RWPE2 (cell line): ENCODE measurements around the gene ERICH6B.

Experiments used
- ATAC-seq: fragments of 200-7000 bp; cut with Tn5 transposase; 3 replicates; pipeline ENCODE4 v1.9.1; 2021; ENCODE audit warnings: low read depth
- DNase-seq: peaks from one replicate; pipeline ENCODE4 v3.0.0-alpha.2; 2020; ENCODE audit warnings: low spot score
- H3K27ac ChIP-seq: fragments of 450-650 bp; 2 replicates; pipeline ENCODE4 v1.5.1; 2017; ENCODE audit warnings: mild to moderate bottlenecking; ENCODE audit not compliant: poor library complexity, severe bottlenecking
- H3K27me3 ChIP-seq: fragments of 250-450 bp; sonication (Bioruptor Pico); 2 replicates; pipeline ENCODE4 v1.5.1; 2021; ENCODE audit warnings: mild to moderate bottlenecking, moderate library complexity; ENCODE audit not compliant: insufficient read depth, poor library complexity, severe bottlenecking
- H3K36me3 ChIP-seq: fragments of 250-450 bp; sonication (Bioruptor Pico); 2 replicates; pipeline ENCODE4 v1.5.1; 2020; ENCODE audit warnings: low read depth, mild to moderate bottlenecking, moderate library complexity
- H3K4me1 ChIP-seq: fragments of 250-450 bp; sonication (Bioruptor Pico); 2 replicates; pipeline ENCODE4 v1.5.1; 2021; ENCODE audit warnings: mild to moderate bottlenecking, moderate library complexity; ENCODE audit not compliant: insufficient read depth, poor library complexity, severe bottlenecking
- H3K4me3 ChIP-seq: fragments of 250-450 bp; sonication (Bioruptor Pico); 2 replicates; pipeline ENCODE4 v1.5.1; 2021; ENCODE audit warnings: mild to moderate bottlenecking, moderate library complexity; ENCODE audit not compliant: severe bottlenecking
- H3K9me3 ChIP-seq: fragments of 250-450 bp; sonication (Bioruptor Pico); 2 replicates; pipeline ENCODE4 v1.5.1; 2021; ENCODE audit warnings: mild to moderate bottlenecking, moderate library complexity; ENCODE audit not compliant: severe bottlenecking
- CTCF ChIP-seq: fragments of 450-650 bp; IDR thresholded peaks from one replicate; pipeline ENCODE4 v1.5.1; 2017; ENCODE audit warnings: mild to moderate bottlenecking, moderate library complexity; ENCODE audit not compliant: poor library complexity, severe bottlenecking

Gene ERICH6B

DNA sequence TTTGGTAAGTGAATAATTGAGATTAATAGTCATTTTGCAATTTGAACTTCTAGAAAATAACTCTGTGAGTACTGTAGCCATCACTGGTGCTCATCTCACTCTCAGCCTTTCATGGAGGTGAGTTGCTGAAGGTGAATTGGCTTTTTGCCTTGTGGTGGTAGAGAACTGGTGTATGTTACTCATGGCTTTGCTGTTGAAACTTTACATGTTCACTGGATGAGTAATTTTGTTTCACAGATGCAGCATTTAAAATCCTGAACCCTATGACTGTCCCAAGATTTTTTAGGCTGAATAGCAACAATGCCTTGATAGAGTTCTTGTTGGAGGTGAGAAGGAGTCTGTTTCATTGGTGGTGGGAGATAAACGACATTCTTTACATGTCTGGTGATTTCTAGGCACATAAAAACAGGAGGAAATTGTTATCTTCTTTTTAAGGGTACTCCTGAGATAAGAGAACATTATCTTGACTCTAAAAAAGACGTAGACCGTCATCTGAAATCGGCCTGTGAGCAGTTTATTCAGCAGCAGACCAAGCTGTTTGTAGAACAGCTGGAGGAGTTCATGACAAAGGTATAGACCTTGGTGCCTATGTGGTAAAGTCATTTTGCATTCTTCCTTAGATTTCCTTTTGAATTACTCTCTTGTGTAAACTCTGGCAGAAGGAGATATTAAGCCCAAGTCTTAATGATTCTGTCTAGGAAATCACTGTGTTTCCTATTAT lies 96.9 kb downstream of the ERICH6B start:
- DNase-seq: no peak
- peaks cover 27% of the 10 kb centered on the region for H3K4me1 ChIP-seq
- H3K36me3 ChIP-seq: peaks cover 90% of the 10 kb centered on the region
- ATAC-seq: peak; percentile 76
- H3K27ac ChIP-seq: peak overlapping the region; percentile 17
- TF ChIP-seq CTCF: no peak
- H3K4me3 ChIP-seq: no peak overlapping the region
- H3K27me3 ChIP-seq: no peaks in the 10 kb centered on the region
- no peaks in the 10 kb centered on the region for H3K9me3 ChIP-seq

- Histone ChIP-seq H3K27me3 (no peaks in the 10 kb centered on the region), H3K36me3 (peaks cover 86% of the 10 kb centered on the region), H3K4me1 (peaks cover 22% of the 10 kb centered on the region), H3K4me3 (no peak overlapping the region), H3K9me3 (no peaks in the 10 kb centered on the region), H3K27ac (no peak overlapping the region)
- no peak for ATAC-seq
- DNase-seq: no peak
- TF ChIP-seq CTCF: no peak
These were observed 98.8 kb downstream of the ERICH6B start for GRCh38 chr13:45516757-45517156.

DNA sequence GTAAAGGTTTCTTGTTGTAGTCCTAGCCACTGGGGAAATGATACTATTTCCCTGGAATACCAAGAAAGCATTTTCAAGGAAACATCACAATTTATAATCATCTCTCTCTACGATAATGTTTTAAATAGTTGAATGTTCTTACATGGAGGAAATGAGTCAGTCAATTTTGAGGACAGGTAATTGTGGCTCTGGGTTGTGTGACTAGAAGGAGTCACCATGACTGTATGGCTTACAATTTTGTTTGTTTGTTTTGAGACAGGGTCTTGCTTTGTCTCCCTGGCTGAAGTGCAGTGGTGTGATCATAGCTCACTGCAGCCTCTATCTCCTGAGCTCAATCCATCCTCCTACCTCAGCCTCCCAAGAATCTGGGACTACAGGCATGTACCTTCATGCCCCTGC lies 103.4 kb downstream of the ERICH6B start:
- ATAC-seq (peak; percentile 33; the same call in 1 of the 3 replicates), DNase-seq (no peak)
- Histone ChIP-seq H3K36me3 (peaks cover 77% of the 10 kb centered on the region), H3K27me3 (no peaks in the 10 kb centered on the region), H3K27ac (peak overlapping the region; percentile 48), H3K4me3 (no peak overlapping the region), H3K9me3 (no peaks in the 10 kb centered on the region), H3K4me1 (peaks cover 7% of the 10 kb centered on the region)
- TF ChIP-seq CTCF: no peak

DNA sequence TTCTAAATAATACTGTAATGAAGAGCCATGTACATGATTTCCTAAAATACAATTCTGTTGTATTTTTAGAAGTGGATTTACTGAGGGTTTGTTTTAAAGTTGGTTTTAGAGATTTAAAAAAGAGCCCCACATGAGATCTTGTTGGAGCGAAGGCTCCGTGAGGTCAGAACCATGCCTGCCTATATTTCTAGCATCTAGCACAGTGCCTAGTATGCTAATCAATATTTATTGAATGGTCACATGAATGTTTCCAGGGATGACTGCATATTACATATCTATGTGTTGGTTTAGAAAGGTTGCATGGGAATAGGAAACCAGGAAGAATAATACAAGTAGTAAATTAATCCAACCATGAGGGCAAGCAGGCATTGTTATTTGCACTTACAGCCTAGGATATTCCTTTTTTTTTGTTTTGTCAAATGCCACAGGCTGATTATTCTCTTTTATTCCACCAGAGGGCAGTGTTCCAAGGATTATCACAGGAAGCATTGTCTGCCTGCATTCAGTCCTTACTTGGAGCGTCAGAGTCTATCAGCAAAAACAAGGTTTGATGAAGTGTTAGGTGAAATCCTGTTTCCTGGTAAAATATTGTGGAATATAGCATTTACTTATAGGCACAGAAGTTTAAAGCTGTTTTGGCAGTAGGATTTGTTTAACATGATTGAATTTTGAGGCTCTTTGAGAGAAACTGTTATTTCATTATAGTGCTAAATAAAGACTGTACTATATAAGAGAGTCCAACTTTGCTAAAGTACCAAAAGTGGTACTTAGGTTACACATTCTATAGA lies 104.0 kb downstream of the ERICH6B start:
- ATAC-seq (peak; percentile 53; the same call in 1 of the 3 replicates), DNase-seq (no peak)
- Histone ChIP-seq H3K27me3 (no peaks in the 10 kb centered on the region), H3K9me3 (no peaks in the 10 kb centered on the region), H3K27ac (peak overlapping the region; percentile 48), H3K4me3 (no peak overlapping the region), H3K36me3 (peaks cover 72% of the 10 kb centered on the region), H3K4me1 (peaks cover 7% of the 10 kb centered on the region)
- peak; percentile 88 for TF ChIP-seq CTCF
